ENCODE measurements around the gene DPAGT1.

The DPAGT1 gene

GRCh38 chr11:119057000-119057769 is 44.5 kb downstream of the DPAGT1 start, which contains the start of gene HYOU1:
Gene HYOU1 (minus strand): TSS chr11:119057205. CDS start chr11:119056160, 1,045 bp downstream.
- DNase-seq, result peak; percentile 98

GRCh38 chr11:119056421-119056999 is 45.1 kb downstream of the DPAGT1 start:
- DNase-seq, result peak; percentile 68

- peak; percentile 18 for DNase-seq
These were observed 45.8 kb downstream of the DPAGT1 start for GRCh38 chr11:119055901-119056300.

GRCh38 chr11:119054418-119054817 is 47.2 kb downstream of the DPAGT1 start:
- DNase-seq, result no peak

GRCh38 chr11:119052163-119052814 is 49.4 kb downstream of the DPAGT1 start:
- DNase-seq, result no peak

GRCh38 chr11:119051440-119052162 is 50.1 kb downstream of the DPAGT1 start:
- peak; percentile 46 for DNase-seq

GRCh38 chr11:119049081-119049480 is 52.6 kb downstream of the DPAGT1 start:
- no peak for DNase-seq

GRCh38 chr11:119048644-119049043 is 53.0 kb downstream of the DPAGT1 start:
- no peak for DNase-seq

GRCh38 chr11:119047205-119047604 is 54.4 kb downstream of the DPAGT1 start:
- no peak for DNase-seq
